Endodermal cell (in vitro differentiated cells): ENCODE results near the gene GMNN. TPM values are rescaled to one million over a fixed set of nuclear protein-coding genes. Genes with fewer than 3 reads are reported as not detected.
"Not testable (repeated sequence)": the region's sequence is repeated elsewhere in the genome, so short reads cannot be mapped to it uniquely, and the experiment has no call there.

ENCODE experiments used
- DNase-seq: peaks from one replicate; pipeline ENCODE4 v3.0.0-alpha.2; 2017
- H3K27ac ChIP-seq: 2 replicates; pipeline ENCODE4 v1.5.1; 2013; ENCODE audit warnings: mild to moderate bottlenecking, low read depth, low read length, moderate library complexity
- H3K27me3 ChIP-seq: 2 replicates; pipeline ENCODE4 v1.6.1; 2013; ENCODE audit warnings: mild to moderate bottlenecking, low read length, moderate library complexity; ENCODE audit not compliant: insufficient read depth, control insufficient read depth, poor library complexity, severe bottlenecking
- H3K36me3 ChIP-seq: 2 replicates; pipeline ENCODE4 v1.7.0; 2013; ENCODE audit warnings: mild to moderate bottlenecking, low read length, moderate library complexity; ENCODE audit not compliant: control insufficient read depth, insufficient read depth
- H3K4me1 ChIP-seq: one replicate; pipeline ENCODE4 v1.7.0; 2013; ENCODE audit warnings: low read length; ENCODE audit not compliant: control insufficient read depth, insufficient read depth
- H3K4me3 ChIP-seq: 2 replicates; pipeline ENCODE4 v1.5.1; 2013; ENCODE audit warnings: mild to moderate bottlenecking, low read length, moderate library complexity
- H3K9ac ChIP-seq: 2 replicates; pipeline ENCODE4 v1.6.1; 2013; ENCODE audit warnings: mild to moderate bottlenecking, low read length, moderate library complexity; ENCODE audit not compliant: poor library complexity, severe bottlenecking; ENCODE audit errors: extremely low read depth
- H3K9me3 ChIP-seq: 2 replicates; pipeline ENCODE4 v1.6.1; 2013; ENCODE audit warnings: mild to moderate bottlenecking, low read length, moderate library complexity; ENCODE audit not compliant: control insufficient read depth
- H3K27ac Mint-ChIP-seq: 2 replicates; pipeline ENCODE4 v1.8.0; 2020; ENCODE audit warnings: mixed read lengths
- H3K27me3 Mint-ChIP-seq: 2 replicates; pipeline ENCODE4 v1.8.0; 2021; ENCODE audit warnings: mild to moderate bottlenecking, mixed read lengths; ENCODE audit not compliant: insufficient read depth
- H3K36me3 Mint-ChIP-seq: 2 replicates; pipeline ENCODE4 v1.8.0; 2020; ENCODE audit warnings: low read depth, mixed read lengths
- H3K4me1 Mint-ChIP-seq: 2 replicates; pipeline ENCODE4 v1.8.0; 2020; ENCODE audit warnings: mixed read lengths
- H3K4me3 Mint-ChIP-seq: 2 replicates; pipeline ENCODE4 v1.8.0; 2020; ENCODE audit warnings: mild to moderate bottlenecking, moderate library complexity, mixed read lengths
- H3K9me3 Mint-ChIP-seq: 2 replicates; pipeline ENCODE4 v1.8.0; 2020; ENCODE audit warnings: mild to moderate bottlenecking, mixed read lengths
- CTCF ChIP-seq: fragments of 200-600 bp; sonication (generic); conservative IDR thresholded peaks from 2 replicates; pipeline ENCODE4 v1.5.0; 2021; ENCODE audit warnings: antibody characterized with exemption, mild to moderate bottlenecking
- WGBS, 2 experiments: methylation state at CpG; one replicate each; pipeline versions ENCODE4 v1.1.5 to v1.1.7; 2013; ENCODE audit warnings: missing lambda C conversion rate in 2 of 2, mixed read lengths in 1 of 2; ENCODE audit not compliant: insufficient coverage in 1 of 2, insufficient read length in 1 of 2; 5-methylcytosine and 5-hydroxymethylcytosine counted together
- total RNA-seq, 2 donors: library from RNA; stranded (reverse); fragmentation: NEBNext Ultra II Directional in 1 of 2; extraction: Animal tissue kit (Norgen Biotek cat#: 25700) in 1 of 2; gene quantifications; 2 replicates in 1 of 2; 3 replicates in 1 of 2; pipeline ENCODE4 v1.2.1, GENCODE V29; 2021

GMNN gene
- total RNA-seq, 2 donors from 2014 or later, result 64.9 to 79.7 TPM

- H3K4me3 Mint-ChIP-seq, result no peak overlapping the region
- no peaks in the 10 kb centered on the region for H3K36me3 Mint-ChIP-seq
- Histone ChIP-seq H3K27ac (no peak overlapping the region), H3K4me1 (no peaks in the 10 kb centered on the region), H3K9ac (no peak overlapping the region), H3K27me3 (no peaks in the 10 kb centered on the region), H3K9me3 (peaks cover 13% of the 10 kb centered on the region), H3K4me3 (no peak overlapping the region), H3K36me3 (no peaks in the 10 kb centered on the region)
- H3K27me3 Mint-ChIP-seq, result peaks cover 3% of the 10 kb centered on the region
- WGBS, 2 experiments, result 100% methylated on average over 1 of the region's 1 CpG
- H3K27ac Mint-ChIP-seq, result no peak overlapping the region
- no peak for TF ChIP-seq CTCF
- no peak for DNase-seq
- H3K4me1 Mint-ChIP-seq, result no peaks in the 10 kb centered on the region
- peaks cover 14% of the 10 kb centered on the region for H3K9me3 Mint-ChIP-seq
These were observed 21.7 kb upstream of the GMNN start for GRCh38 chr6:24752917-24753492.

GRCh38 chr6:24753545-24753944 lies 21.2 kb upstream of the GMNN start:
- no peaks in the 10 kb centered on the region for H3K27me3 ChIP-seq
- Mint-ChIP-seq H3K27ac (no peak overlapping the region), H3K36me3 (no peaks in the 10 kb centered on the region), H3K9me3 (peaks cover 14% of the 10 kb centered on the region), H3K4me3 (no peak overlapping the region), H3K4me1 (no peaks in the 10 kb centered on the region), H3K27me3 (peaks cover 3% of the 10 kb centered on the region)
- no peaks in the 10 kb centered on the region for H3K36me3 ChIP-seq
- no peak overlapping the region for H3K4me3 ChIP-seq
- no peak for DNase-seq
- no peak overlapping the region for H3K27ac ChIP-seq
- TF ChIP-seq CTCF, result no peak
- H3K9me3 ChIP-seq, result peaks cover 13% of the 10 kb centered on the region
- no peak overlapping the region for H3K9ac ChIP-seq
- 32% methylated on average over 1 of the region's 2 CpGs; no CpG with 5 or more reads in 1 of the 2 experiments for WGBS, 2 experiments
- no peaks in the 10 kb centered on the region for H3K4me1 ChIP-seq

- not testable (repeated sequence) for H3K27ac ChIP-seq, H3K4me1 Mint-ChIP-seq, H3K27ac Mint-ChIP-seq, H3K4me3 Mint-ChIP-seq, DNase-seq, H3K27me3 Mint-ChIP-seq, H3K36me3 ChIP-seq, H3K9ac ChIP-seq, H3K27me3 ChIP-seq, H3K4me1 ChIP-seq, H3K4me3 ChIP-seq, H3K36me3 Mint-ChIP-seq
- WGBS, 2 experiments, result 90 to 92% methylated on average over 2 to 4 of the region's 4 CpGs
- H3K9me3 Mint-ChIP-seq, result peaks cover 14% of the 10 kb centered on the region
- H3K9me3 ChIP-seq, result peaks cover 13% of the 10 kb centered on the region
These were observed 20.4 kb upstream of the GMNN start for GRCh38 chr6:24754378-24754777.

- Histone ChIP-seq H3K9ac (no peak overlapping the region), H3K4me3 (no peak overlapping the region), H3K27ac (no peak overlapping the region), H3K9me3 (peaks cover 13% of the 10 kb centered on the region), H3K27me3 (no peaks in the 10 kb centered on the region), H3K4me1 (no peaks in the 10 kb centered on the region), H3K36me3 (no peaks in the 10 kb centered on the region)
- no peaks in the 10 kb centered on the region for H3K27me3 Mint-ChIP-seq
- DNase-seq, result no peak
- TF ChIP-seq CTCF, result no peak
- peaks cover 14% of the 10 kb centered on the region for H3K9me3 Mint-ChIP-seq
- no peak overlapping the region for H3K27ac Mint-ChIP-seq
- H3K36me3 Mint-ChIP-seq, result no peaks in the 10 kb centered on the region
- H3K4me1 Mint-ChIP-seq, result no peaks in the 10 kb centered on the region
- H3K4me3 Mint-ChIP-seq, result no peak overlapping the region
These were observed 19.5 kb upstream of the GMNN start for GRCh38 chr6:24755279-24755678.
